Retina (tissue), 1 donor: Measurements from ENCODE around the gene CRP.
"Not testable (repeated sequence)": the region's sequence is repeated elsewhere in the genome, so short reads cannot be mapped to it uniquely, and the experiment has no call there.

ENCODE experiments used
- DNase-seq: peaks from one replicate; pipeline ENCODE4 v3.0.0-alpha.2; 2016

CRP gene, protein sequence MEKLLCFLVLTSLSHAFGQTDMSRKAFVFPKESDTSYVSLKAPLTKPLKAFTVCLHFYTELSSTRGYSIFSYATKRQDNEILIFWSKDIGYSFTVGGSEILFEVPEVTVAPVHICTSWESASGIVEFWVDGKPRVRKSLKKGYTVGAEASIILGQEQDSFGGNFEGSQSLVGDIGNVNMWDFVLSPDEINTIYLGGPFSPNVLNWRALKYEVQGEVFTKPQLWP

DNA sequence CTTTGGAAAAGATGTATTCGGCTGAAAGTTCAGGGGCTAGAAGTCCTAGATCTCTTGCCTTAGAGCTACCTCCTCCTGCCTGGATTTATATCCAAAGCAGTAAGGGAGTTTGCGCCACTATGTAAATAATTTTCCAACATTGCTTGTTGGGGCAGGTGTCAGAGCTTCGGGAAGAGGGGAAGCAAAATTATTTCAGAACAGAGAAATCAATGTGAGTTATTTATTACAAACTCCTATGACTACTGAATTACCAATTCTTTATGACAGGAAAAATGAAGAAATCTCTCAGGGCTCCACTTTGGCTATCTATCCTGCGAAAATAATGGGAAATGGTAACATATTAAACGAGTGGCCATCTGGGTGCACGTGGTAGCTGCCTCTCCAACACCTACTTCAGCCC is at the start of gene CRP:
CRP (minus strand) TSS at position 61 of the 400 bp plus-strand sequence. CDS start 104 bp downstream, outside the sequence.
- DNase-seq: no peak

DNA sequence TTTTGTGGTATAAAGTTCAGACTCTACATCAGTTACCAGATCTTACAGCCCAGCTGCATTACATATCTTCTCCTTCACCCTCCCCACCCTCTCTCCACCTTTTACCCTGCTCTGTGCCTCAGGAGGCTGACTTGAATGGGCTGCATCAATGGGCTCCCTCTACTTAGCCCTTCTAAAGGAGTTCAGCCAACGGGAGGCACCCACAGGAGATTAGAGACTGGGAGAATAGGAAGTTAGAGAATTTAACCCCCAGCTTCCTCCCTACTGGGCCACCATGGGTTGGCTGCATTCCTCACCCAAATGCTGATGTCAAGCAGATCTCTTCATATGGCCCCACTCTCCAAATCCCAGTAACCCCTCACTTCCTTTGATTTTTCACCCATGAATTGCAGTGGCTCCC is 49.3 kb upstream of the CRP start:
- no peak for DNase-seq

DNA sequence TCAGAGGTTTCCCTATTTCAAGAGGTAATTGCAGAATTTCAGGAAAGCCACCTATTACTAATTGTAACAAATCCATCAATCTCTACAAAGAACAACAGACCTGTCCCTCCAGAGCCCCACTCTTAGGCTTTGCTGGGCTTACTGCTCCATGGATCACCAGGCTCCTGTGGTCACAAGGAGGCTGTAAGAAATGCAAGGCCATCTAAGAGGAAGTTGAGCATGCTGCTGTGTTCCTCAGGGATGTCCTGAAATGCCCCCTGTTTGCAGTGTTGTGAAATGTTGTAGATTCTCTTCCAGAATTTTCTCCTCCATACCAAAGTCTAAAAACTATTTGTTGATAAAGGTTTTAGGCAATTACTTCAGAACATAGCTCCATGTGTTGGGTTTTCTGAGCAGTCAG is 42.0 kb upstream of the CRP start:
- no peak for DNase-seq

DNA sequence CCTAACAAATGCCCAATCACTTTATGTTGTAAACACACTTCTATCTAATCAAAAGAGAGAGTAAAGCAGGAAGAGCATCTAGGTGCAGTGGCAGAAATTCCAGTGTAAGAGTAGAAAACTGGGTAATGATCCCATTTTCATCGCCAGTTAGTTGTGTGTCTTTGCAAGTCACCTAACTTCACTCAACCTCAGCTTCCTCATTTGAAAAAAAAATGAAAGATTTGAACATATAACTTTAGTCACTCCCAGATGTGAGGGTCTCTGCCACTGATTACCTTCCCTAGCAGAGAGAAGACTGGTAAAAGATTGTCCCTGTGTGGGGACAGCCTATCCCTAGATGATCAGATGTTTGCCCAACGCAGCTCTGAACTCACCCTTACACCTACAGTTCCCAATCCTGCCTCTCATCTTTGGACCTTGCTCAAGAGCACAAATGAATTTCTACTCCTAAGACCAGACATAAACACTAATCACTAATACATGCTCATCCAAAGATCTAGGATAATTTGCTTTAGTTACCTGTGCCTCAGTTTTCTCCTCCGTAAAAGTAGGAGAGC is 41.1 kb upstream of the CRP start:
- no peak for DNase-seq

DNA sequence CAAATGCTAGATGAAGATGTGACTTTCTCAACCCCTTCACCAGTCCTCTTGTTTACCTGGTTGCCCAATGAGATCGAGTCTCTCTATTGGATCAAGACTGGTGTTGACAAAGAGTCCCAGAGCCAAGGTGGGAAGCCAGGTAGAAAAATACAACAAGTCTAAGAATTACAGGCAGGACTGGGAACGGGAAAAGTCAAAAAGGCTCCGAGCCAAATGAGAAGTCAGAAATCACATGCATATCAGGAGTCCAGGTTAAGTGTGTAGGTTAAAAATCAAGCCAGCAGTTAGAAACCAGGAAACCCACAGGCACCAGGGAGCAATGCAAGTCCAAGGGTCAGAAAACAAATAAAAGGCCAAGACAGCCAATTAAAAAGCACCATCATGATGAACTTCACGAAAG is 39.0 kb upstream of the CRP start:
- no peak for DNase-seq

DNA sequence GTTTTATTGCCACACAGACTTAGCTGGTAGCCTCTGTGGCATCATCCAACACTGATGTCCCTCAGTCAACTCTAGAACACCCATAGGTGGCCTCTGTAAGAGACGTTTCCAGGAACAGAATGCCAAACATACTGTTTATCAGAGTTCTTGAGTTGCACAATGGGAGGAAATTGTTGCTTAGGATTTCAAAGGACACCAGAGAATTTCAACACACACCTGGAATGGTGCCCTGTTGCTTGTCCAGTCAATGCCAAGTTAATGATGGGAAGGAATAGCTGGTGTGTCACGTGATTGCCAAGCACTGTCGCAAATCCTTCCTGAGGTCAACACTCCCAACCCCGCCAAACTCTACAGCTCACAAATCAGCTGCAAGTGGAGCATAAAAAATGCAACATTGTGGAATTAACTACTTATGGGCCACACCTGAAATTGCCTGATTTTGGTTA is 37.8 kb upstream of the CRP start:
- DNase-seq: no peak

DNA sequence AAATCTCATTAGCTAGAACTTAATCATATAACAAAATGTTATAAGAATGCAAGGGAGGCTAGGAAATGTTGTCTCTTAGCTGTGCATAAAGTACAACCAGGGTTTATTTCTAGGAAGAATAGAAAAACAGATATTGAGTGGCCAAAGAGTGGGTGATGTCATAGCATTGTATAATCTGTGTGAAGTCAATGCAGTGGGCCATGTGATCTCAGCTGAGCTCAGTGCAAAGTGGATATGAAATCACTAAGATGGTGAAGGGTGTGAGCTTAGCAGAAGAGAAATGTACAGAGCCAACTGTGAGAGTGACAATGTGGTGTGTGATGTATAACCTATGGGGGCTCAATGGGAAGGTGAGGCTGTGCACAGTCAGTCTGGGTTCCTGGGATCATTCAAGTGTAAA is 36.6 kb upstream of the CRP start:
- DNase-seq: no peak

DNA sequence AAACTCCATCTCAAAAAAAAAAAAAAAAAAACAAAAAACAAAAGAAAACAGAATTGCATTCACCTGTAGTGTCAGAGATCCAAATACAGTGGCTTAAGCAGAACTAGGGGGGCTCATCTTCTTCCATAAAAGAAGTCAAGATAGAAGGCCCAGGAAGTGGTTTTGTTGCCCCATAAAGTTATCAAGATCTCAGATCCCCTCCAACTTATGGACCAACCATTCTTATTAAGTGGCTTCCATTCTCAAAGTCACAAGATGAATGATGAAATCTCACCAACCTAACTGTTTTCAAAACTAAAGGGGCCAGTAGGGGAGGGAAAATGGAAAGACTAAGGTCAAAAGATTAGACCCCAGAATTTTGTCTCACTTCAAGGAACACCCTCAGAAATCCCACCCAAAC is 36.2 kb upstream of the CRP start:
- no peak for DNase-seq

DNA sequence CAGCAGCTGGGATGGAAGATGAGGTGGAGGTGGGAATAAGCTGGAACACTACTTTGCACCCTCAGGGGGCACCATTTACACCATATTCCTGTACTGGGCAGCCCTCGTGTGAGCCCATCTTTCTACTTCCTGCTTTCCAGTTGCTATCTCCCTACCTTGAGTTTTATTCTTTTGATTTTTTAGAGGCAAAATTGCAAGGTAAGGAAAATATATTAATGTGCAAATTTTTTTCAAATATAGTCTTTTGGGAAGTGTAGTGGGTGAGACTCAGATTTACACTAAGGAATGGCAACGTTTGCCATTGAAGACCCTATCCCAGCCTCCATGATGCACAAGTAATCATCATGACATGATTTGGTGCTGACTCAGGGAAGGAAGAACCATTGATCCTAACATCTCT is 35.2 kb upstream of the CRP start:
- no peak for DNase-seq

DNA sequence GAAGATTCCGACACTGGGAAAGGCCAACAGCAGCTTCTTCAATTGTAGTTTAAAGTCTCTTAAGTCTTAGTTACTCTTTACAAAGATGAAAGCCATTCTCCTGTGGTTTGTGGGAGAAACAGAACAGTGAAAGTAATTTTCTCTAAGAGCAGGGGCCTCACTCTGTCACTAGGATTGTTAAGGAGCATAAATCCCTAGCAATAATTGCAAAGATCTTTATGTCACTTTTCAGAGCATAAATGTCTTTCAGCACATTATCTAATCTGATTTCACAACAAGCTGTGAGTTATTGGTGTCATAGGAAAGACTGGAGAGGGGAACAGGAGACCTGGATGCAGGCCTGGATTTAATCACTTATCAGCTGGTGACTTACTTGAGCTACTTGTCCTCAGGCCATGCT is 34.0 kb upstream of the CRP start:
- DNase-seq: no peak

DNA sequence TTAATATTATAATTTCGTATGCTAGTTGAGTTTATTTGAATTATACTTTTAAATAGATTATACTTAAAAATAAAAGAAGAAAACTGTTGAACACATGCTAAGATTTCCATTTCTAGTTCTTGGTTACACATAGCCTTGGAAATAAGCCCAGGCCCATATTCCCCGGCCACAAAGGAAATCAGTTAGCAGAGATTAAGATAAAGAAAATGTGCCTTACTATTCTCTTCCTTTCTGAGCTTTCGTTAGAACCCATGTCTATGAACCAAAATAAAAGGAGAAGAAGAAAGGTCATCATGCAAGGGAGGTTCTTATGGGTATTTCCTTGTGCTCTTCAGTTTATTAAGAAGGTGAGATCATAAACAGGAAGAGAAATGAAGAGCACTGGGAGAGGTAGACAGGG is 32.3 kb upstream of the CRP start:
- no peak for DNase-seq

DNA sequence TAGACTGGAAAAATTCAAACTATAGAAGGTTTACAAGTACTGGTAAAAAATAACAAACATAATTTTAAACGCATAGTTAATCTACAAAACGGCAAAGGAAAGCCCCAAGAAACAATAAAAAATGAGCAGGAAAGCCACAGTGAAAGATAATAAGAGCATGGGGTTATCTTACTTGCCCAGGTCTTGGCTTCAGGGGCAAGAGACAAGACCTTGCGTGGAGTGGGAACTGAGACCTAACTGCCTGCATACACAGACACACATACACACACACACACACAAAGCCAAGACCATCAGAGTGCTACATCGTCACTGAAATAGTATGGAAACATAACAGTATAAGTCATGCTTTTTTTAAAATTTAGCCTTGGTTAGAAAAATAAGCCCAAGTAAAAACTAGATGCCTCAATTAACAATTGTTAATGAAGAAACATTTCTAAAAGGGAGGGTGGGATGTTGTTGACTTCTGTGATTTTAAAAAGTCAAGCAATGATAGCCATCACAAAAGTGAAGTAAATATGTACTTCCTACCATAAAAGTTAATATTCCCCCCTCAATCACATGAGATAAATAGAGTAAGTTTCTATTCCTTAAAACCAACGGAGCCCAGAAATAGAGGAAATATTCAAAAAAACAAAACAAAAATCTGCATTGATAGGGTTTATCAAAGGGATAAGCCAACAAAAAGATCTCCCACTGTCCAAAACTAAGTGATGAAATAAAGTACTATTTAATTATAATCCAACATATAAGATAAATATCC is 29.4 kb upstream of the CRP start:
- DNase-seq: no peak

DNA sequence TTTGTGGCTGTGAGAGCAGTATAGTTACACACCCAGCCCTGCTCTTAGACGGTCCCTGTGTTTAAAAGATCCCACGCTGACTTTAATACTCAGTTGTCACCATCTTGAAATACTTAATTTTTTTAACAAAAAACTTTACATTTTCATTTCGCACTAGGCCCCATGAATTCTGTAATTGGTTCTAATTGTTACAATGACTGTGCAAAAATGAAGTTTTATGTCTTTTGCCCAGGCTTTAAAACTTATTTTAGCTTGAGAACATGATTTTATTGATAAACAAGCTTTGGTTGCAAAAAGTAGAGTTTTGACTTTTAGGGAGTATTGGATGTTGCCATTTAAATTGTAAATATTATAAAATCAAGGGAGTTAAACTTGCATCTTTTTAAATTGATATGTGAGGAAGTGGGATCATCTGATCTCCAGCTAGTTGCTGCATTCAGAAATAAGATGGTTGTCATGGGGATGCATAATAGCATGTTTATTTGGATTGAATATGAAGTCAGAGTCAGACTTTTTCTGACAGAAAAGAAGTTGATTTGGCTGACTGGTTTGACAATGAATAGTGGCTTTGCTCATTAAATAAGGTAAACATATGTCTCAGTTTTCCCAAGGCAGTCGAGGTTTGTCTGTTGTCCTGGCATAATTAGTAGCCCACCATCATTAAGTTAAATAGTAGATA is 23.0 kb upstream of the CRP start:
- DNase-seq: no peak

DNA sequence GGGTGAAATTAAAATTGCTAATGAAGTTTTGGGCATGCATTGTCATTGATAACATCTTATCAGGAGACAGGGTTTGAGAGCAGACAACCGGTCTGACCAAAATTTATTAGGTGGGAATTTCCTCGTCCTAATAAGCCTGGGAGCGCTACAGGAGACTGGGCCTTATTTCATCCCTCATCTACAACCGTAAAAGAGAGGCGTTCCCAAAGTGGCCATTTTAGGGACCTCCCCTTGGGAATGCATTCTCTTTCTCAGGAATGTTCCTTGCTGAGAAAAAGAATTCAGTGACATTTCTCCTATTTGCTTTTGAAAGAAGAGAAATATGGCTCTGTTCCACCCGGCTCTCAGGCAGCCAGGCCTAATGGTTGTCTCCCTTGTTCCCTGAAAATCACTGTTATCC is 8.8 kb upstream of the CRP start:
- DNase-seq: not testable (repeated sequence)

DNA sequence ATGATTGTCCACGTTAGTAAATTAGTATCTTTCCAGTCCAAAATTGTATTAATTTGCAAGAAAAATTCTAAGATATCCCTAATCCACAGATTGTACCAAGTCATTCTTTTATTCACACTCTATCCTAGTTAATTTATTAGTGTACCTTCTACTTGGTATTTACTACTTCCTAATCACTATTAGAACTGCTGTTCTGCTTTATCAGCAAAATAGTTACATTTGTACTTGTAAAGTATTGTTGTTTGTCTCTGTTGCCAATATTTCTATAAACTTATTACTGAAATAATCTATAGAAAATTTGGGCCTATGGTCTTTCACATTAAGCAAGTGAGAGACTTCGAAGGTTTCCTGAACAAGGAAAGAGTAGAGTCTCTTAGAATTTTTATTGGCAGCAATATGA is 5.6 kb upstream of the CRP start:
- DNase-seq: no peak

DNA sequence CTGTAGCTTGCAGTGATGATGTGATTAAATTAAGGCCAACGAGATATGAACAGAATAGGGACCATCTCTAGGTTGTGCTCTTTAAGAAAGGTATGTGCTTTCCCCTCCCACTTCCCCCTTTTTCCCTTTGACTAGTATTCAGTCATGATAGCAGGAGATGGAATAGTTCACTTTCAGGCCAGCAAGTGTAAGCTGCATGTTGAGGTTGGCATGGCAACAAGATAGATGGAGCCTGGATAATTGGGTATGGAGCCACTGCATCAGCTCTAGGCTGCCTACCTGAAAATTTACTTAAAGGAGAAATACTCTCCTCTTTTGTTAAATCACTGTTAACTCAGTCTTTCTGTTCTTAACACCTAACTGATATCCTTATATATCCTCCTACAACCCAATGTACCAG is 1.5 kb upstream of the CRP start:
- no peak for DNase-seq

DNA sequence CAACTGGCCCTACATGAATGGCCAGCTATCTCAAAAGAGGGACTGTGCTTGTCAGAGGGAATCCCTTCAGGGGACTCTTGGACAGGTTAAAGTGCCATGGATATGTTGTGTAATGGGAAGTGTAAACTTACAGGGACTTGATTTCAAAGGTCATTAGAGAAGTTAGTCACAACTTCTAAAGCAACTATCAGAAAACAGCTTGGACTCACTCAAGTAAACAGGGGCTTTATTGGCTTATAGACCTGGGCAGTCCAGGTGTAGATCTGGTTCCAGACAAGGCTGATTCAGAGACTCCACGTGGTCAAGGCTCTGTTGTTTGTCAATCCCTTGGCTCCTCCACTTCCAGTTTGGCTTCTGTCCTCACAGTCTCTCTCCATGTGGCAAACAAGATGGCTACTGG is 2.3 kb downstream of the CRP start:
- no peak for DNase-seq

DNA sequence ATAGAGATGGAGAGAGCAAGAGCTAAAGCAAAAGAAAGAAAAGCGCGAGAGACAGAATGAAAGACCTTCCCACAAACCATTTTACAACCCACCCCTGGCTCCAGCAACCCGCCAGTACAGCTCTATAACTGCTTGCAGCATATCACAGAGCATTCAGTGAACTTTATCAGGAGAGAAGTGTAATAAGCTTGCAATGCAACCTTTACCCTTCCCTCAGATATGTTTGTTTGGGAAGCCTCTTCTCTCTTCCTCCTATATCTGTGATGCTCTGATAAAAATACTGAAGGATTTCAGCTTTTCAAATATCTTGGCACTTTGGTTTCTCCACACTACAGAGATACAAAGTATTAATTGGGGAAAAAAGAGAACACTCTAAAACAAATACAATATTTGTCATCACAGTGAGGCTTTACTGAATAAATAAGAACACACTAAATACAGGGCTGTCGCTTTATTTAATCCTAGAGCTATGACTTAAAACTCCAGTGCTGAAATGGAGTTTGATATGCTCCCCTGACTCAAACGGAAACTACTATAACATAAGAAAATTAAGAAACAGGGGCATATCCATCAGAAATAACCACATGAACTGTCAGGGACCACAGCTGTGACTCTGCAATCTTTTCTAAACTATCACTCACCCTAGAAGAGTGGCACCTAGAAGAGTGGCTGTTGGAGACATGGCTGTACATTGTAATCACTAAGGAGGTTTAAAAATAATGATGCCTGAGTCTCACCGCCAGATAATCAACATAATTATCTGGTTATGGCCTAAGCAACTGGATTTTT is 6.7 kb downstream of the CRP start:
- DNase-seq: no peak

DNA sequence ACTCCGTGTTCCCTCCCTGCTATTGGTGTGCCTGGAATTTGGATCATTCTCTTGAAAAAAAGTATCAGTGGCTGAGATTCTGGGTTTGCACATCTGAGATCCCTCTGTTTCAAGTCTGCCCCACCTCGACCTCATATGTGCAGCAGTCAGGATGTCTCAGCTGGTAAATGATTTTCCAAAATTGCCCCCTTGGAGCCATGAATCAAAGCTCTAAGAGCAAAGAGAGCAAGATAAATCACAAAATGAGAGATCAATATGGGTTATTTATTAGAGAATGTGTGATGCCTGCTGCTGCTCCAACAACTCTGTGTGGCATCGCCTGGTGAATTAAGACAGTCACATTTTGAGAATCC is 8.5 kb downstream of the CRP start:
- no peak for DNase-seq

DNA sequence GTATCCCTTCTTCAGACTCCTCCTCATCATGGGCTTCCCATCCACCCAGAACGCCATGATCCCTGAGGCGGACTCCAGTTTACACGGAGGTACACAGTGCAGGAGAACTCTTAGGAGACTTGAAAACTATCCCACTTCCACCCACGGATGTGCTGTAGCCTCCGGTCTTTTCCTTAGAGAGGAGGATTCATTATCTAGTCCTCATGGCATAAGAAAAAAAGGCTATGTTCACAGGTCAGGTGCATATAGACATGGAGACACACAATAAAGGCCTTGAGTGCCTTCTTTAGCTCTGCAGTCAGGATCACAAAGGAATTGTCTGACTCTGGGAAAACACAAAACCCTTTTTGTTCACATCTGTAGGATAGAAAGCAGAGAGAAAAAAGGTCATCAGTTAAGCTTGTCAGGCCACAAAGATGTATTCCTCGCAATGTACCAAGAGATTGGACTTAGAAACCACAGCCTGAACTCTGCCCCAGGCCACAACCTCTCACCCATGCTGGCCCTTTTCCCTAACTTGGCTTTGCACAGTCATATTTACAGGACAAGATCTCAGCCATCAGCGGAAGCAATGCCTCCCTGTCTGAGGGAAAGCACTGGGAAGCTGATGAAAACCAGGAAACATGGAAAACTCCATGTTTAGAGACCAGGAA is 9.0 kb downstream of the CRP start:
- DNase-seq: no peak

DNA sequence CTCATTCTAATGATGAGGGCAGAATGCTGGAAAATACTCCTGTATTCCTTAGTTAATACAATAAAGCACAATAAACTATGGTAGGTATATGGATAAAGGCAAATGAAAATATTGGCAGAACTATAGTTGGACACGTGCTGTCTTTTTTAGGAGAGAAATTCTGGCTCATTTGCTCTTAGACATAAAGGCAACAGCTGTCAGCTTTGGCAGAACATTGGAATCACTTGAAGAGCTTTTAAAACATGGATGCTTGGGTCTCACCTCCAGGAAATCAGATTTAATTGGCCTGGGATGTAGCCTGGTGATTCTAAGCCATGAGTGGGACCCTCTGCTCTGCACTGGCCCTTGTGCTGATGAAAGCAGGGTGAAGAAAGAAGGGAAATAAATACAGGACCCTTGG is 9.9 kb downstream of the CRP start:
- no peak for DNase-seq

DNA sequence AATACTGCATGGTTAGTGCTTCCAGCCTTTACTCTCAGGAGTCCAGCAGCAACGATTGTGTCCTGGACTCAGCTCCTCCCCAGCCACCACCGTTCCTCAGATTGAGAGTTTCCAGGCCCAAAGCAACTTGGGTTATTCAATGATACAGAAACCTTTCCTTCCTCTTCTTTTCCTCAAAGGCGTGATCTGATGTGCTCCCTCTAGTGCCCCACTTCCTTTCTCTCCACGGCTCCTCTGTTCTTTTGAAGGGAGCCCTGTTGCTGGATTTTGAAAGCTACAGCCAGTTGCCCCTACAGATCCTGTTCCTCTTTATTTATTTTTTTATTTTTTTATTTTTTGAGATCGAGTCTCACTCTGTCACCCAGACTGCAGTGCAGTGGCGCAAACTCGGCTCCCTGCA is 14.1 kb downstream of the CRP start:
- DNase-seq: no peak

DNA sequence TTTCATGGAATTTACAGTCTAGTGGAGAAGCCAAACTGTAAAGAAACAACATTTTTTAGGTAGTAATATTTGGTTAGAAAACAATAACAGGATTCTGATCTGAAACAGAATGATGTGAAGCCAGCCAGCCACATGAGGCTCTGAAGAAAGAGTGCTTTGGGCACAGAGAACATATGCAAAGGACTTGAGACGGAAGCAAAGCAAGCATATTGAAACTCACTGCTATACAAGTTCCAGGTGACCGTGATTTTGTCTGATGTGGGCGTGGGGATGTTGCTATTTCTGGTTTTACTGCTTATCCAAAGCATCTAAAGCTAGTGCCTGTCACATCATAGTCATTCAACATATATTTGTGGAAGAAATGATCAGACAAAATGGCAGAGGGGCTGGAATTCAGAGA is 14.7 kb downstream of the CRP start:
- no peak for DNase-seq
